CD4-positive, CD25-positive, alpha-beta regulatory T cell (primary cell): ENCODE data around the gene CLN5. TPM values are rescaled to one million over a fixed set of nuclear protein-coding genes. Genes with fewer than 3 reads are reported as not detected.

Experiments used
- ATAC-seq, 2 donors: fragments of 150-1000 bp; cut with Tn5 transposase; one replicate each; pipeline ENCODE4 v1.10.0; 2021; ENCODE audit warnings: low read depth in 2 of 2, moderate number of reproducible peaks in 2 of 2, moderate library complexity in 1 of 2
- DNase-seq, 3 donors: peaks; one replicate each; pipeline versions ENCODE4 v3.0.0 to v3.0.0-alpha.2; 2012 to 2022; ENCODE audit warnings: mixed read lengths in 1 of 3
- H3K27ac ChIP-seq: one replicate; pipeline ENCODE4 v1.7.0; 2013; ENCODE audit warnings: mild to moderate bottlenecking, low read length; ENCODE audit not compliant: insufficient read depth, poor library complexity, severe bottlenecking
- H3K27me3 ChIP-seq: one replicate; pipeline ENCODE4 v1.7.0; 2013; ENCODE audit warnings: low read length; ENCODE audit not compliant: control insufficient read depth, insufficient read depth
- H3K36me3 ChIP-seq: one replicate; pipeline ENCODE4 v1.7.0; 2013; ENCODE audit warnings: mild to moderate bottlenecking, low read length, moderate library complexity; ENCODE audit not compliant: control insufficient read depth, insufficient read depth
- H3K4me1 ChIP-seq: 2 replicates; pipeline ENCODE4 v1.7.0; 2013; ENCODE audit warnings: mild to moderate bottlenecking, low read length; ENCODE audit not compliant: insufficient read depth, control insufficient read depth, poor library complexity, severe bottlenecking
- H3K4me3 ChIP-seq: one replicate; pipeline ENCODE4 v1.7.0; 2013; ENCODE audit warnings: low read depth, mild to moderate bottlenecking, low read length, moderate library complexity
- H3K9me3 ChIP-seq, 2 experiments: 1 replicate in 1 of 2; 2 replicates in 1 of 2; pipeline ENCODE4 v1.7.0; 2013; ENCODE audit warnings: low read length in 2 of 2, mild to moderate bottlenecking in 1 of 2, moderate library complexity in 1 of 2; ENCODE audit not compliant: control insufficient read depth in 2 of 2
- H3K27ac Mint-ChIP-seq, 3 donors: one replicate each; pipeline ENCODE4 v1.8.0; 2020 to 2022; ENCODE audit warnings: mild to moderate bottlenecking in 3 of 3, mixed read lengths in 3 of 3, moderate library complexity in 2 of 3
- H3K27me3 Mint-ChIP-seq: one replicate; pipeline ENCODE4 v1.8.0; 2022; ENCODE audit warnings: mild to moderate bottlenecking, mixed read lengths
- H3K36me3 Mint-ChIP-seq: one replicate; pipeline ENCODE4 v1.8.0; 2020; ENCODE audit warnings: mixed read lengths
- H3K4me1 Mint-ChIP-seq, 4 donors: one replicate each; pipeline ENCODE4 v1.8.0; 2020 to 2022; ENCODE audit warnings: mixed read lengths in 4 of 4, mild to moderate bottlenecking in 1 of 4
- H3K4me3 Mint-ChIP-seq, 4 donors: one replicate each; pipeline ENCODE4 v1.8.0; 2020 to 2022; ENCODE audit warnings: mild to moderate bottlenecking in 4 of 4, mixed read lengths in 4 of 4, moderate library complexity in 3 of 4
- H3K9me3 Mint-ChIP-seq, 7 donors: one replicate each; pipeline ENCODE4 v1.8.0; 2020 to 2022; ENCODE audit warnings: mixed read lengths in 7 of 7, mild to moderate bottlenecking in 3 of 7, moderate library complexity in 2 of 7
- polyA plus RNA-seq, 4 donors: library from polyadenylated mRNA; unstranded; fragments of 300-500 nt; fragmentation: Illumina TruSeq; gene quantifications; one replicate each; pipeline ENCODE4 v1.2.3, GENCODE V29; 2021
- total RNA-seq: library from RNA; stranded (reverse); gene quantifications from one replicate; pipeline ENCODE4 v1.2.3, GENCODE V29; 2022

The CLN5 gene
- total and polyA plus RNA-seq, 5 donors from 2014 or later, result 27.3 to 45.5 (median 39.0) TPM

DNA sequence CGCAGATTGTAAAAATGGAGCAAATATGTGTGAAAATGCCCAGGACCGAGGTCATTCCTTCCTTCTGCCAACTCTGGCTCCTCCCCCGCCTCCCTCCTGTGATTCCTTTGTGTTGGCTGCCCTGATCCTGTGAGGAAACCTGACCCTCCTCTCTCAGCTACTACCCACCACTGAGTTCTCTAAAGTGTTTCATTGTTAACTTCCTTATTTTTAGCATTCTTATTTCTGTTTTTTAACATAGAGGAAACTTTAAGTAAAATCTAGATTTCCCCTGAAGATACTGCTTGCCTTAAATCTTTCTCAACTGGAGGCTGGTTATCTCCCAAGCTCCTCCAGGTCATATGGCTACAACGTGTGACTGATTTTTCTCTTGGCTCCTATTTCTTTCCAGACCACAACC lies 56.8 kb downstream of the CLN5 start:
- no peaks in the 10 kb centered on the region for H3K4me1 ChIP-seq
- Mint-ChIP-seq H3K27ac (peak overlapping the region in 2 of 3 donors; percentile 42 to 44), H3K4me3 (no peak overlapping the region), H3K27me3 (no peaks in the 10 kb centered on the region), H3K36me3 (peaks cover 61% of the 10 kb centered on the region), H3K9me3 (no peaks in the 10 kb centered on the region), H3K4me1 (peaks cover 0 to 4% (median 1%) of the 10 kb centered on the region in 4 donors)
- no peak for DNase-seq
- peaks cover 75% of the 10 kb centered on the region for H3K36me3 ChIP-seq
- H3K27me3 ChIP-seq, result no peaks in the 10 kb centered on the region
- H3K4me3 ChIP-seq, result no peak overlapping the region
- H3K9me3 ChIP-seq, result no peaks in the 10 kb centered on the region
- no peak for ATAC-seq
- H3K27ac ChIP-seq, result no peak overlapping the region

DNA sequence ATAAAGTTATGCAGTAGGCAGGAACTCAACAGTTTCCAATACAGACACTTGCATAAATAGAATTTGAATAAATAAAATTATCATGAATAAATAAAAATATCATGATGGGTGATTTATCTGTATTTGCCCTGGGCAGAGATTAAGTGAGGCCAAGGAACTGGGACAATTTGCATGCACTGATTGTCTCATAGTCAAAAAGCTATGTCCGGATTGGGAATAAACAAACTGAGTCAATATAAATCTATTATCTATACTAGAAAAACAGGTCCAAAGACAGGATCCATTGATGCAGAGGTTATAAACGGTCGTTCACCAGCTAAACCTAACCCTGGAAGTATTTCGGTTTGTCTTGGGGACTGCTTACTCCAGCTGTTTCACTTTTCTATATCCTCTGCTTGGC lies 61.3 kb downstream of the CLN5 start:
- no peak for ATAC-seq
- H3K4me1 ChIP-seq, result no peaks in the 10 kb centered on the region
- H3K9me3 Mint-ChIP-seq, result peaks cover 0 to 2% (median 0%) of the 10 kb centered on the region in 7 donors
- no peak overlapping the region for H3K27ac Mint-ChIP-seq
- peaks cover 0 to 4% (median 1%) of the 10 kb centered on the region in 4 donors for H3K4me1 Mint-ChIP-seq
- H3K27me3 ChIP-seq, result no peaks in the 10 kb centered on the region
- H3K27me3 Mint-ChIP-seq, result no peaks in the 10 kb centered on the region
- no peaks in the 10 kb centered on the region for H3K9me3 ChIP-seq
- H3K4me3 Mint-ChIP-seq, result no peak overlapping the region
- no peak overlapping the region for H3K4me3 ChIP-seq
- H3K36me3 ChIP-seq, result peaks cover 91% of the 10 kb centered on the region
- peaks cover 71% of the 10 kb centered on the region for H3K36me3 Mint-ChIP-seq
- H3K27ac ChIP-seq, result no peak overlapping the region
- no peak for DNase-seq

Other genes starting within 250 kb of the CLN5 start
- 2.8 TPM for gene KCTD12, start 105.7 kb upstream of the CLN5 start, total RNA-seq
- under 1 TPM; 0.19 to 0.33 (median 0.24) TPM for gene KCTD12, start 105.7 kb upstream of the CLN5 start, polyA plus RNA-seq
- not detected for gene ACOD1, start 43.6 kb upstream of the CLN5 start, total RNA-seq
- gene ACOD1, start 43.6 kb upstream of the CLN5 start, polyA plus RNA-seq, result not detected
- 89.0 TPM for gene FBXL3, start 35.1 kb downstream of the CLN5 start, total RNA-seq
- gene FBXL3, start 35.1 kb downstream of the CLN5 start, polyA plus RNA-seq, result 10 to 100 TPM; 36.7 to 63.3 (median 48.5) TPM